Measurements from ENCODE around the gene FILIP1L.
A peak's percentile ranks its signal among the peaks of the same experiment; 100 is the strongest.

FILIP1L gene

GRCh38 chr3:100111728-100112127 lies 2.6 kb downstream of the FILIP1L start:
- Mint-ChIP-seq H3K36me3 (ENCODE audit: low read depth) (peaks cover 4% of the 10 kb centered on the region), H3K9me3 (no peaks in the 10 kb centered on the region), H3K27me3 (no peaks in the 10 kb centered on the region), H3K4me3 (no peak overlapping the region), H3K4me1 (peaks cover 1% of the 10 kb centered on the region), H3K27ac (no peak overlapping the region)
- DNase-seq (no peak), ATAC-seq (no peak)

- Mint-ChIP-seq H3K27ac (no peak overlapping the region), H3K27me3 (no peaks in the 10 kb centered on the region), H3K9me3 (no peaks in the 10 kb centered on the region), H3K4me1 (peaks cover 17% of the 10 kb centered on the region), H3K36me3 (ENCODE audit: low read depth) (peaks cover 3% of the 10 kb centered on the region), H3K4me3 (no peak overlapping the region)
- ATAC-seq (no peak), DNase-seq (no peak)
Measured at GRCh38 chr3:100110162-100110561, 4.1 kb downstream of the FILIP1L start.

GRCh38 chr3:100108464-100109079 lies 5.7 kb downstream of the FILIP1L start:
- Mint-ChIP-seq H3K9me3 (no peaks in the 10 kb centered on the region), H3K27ac (no peak overlapping the region), H3K4me1 (peaks cover 33% of the 10 kb centered on the region), H3K27me3 (no peaks in the 10 kb centered on the region), H3K36me3 (ENCODE audit: low read depth) (peaks cover 6% of the 10 kb centered on the region), H3K4me3 (no peak overlapping the region)
- DNase-seq (no peak), ATAC-seq (no peak)

- no peak overlapping the region for H3K27ac Mint-ChIP-seq
- H3K27me3 Mint-ChIP-seq, result no peaks in the 10 kb centered on the region
- H3K9me3 Mint-ChIP-seq, result no peaks in the 10 kb centered on the region
- DNase-seq (no peak), ATAC-seq (no peak)
- peaks cover 11% of the 10 kb centered on the region for H3K36me3 Mint-ChIP-seq (ENCODE audit: low read depth)
- no peak overlapping the region for H3K4me3 Mint-ChIP-seq
- peaks cover 39% of the 10 kb centered on the region for H3K4me1 Mint-ChIP-seq
Measured at GRCh38 chr3:100107221-100107814, 7.0 kb downstream of the FILIP1L start.

- peak overlapping the region; percentile 92 for H3K27ac Mint-ChIP-seq
- no peaks in the 10 kb centered on the region for H3K9me3 Mint-ChIP-seq
- H3K27me3 Mint-ChIP-seq, result no peaks in the 10 kb centered on the region
- no peak overlapping the region for H3K4me3 Mint-ChIP-seq
- H3K36me3 Mint-ChIP-seq (ENCODE audit: low read depth), result peaks cover 13% of the 10 kb centered on the region
- DNase-seq (no peak), ATAC-seq (no peak)
- peaks cover 39% of the 10 kb centered on the region for H3K4me1 Mint-ChIP-seq
Measured at GRCh38 chr3:100106531-100107141, 7.7 kb downstream of the FILIP1L start.

GRCh38 chr3:100106094-100106493 lies 8.2 kb downstream of the FILIP1L start:
- Mint-ChIP-seq H3K4me1 (peaks cover 39% of the 10 kb centered on the region), H3K27me3 (no peaks in the 10 kb centered on the region), H3K9me3 (no peaks in the 10 kb centered on the region), H3K36me3 (ENCODE audit: low read depth) (peaks cover 16% of the 10 kb centered on the region), H3K4me3 (no peak overlapping the region), H3K27ac (peak overlapping the region; percentile 92)
- DNase-seq (no peak), ATAC-seq (no peak)

- ATAC-seq (no peak), DNase-seq (no peak)
- Mint-ChIP-seq H3K4me1 (peaks cover 39% of the 10 kb centered on the region), H3K4me3 (no peak overlapping the region), H3K36me3 (ENCODE audit: low read depth) (peaks cover 22% of the 10 kb centered on the region), H3K27ac (peak overlapping the region; percentile 92), H3K27me3 (no peaks in the 10 kb centered on the region), H3K9me3 (no peaks in the 10 kb centered on the region)
Measured at GRCh38 chr3:100105501-100105900, 8.8 kb downstream of the FILIP1L start.

- Mint-ChIP-seq H3K27ac (peak overlapping the region; percentile 92), H3K4me3 (no peak overlapping the region), H3K9me3 (no peaks in the 10 kb centered on the region), H3K36me3 (ENCODE audit: low read depth) (peaks cover 25% of the 10 kb centered on the region), H3K27me3 (no peaks in the 10 kb centered on the region), H3K4me1 (peaks cover 39% of the 10 kb centered on the region)
- ATAC-seq, result no peak
- DNase-seq, result no peak
Measured at GRCh38 chr3:100104817-100105413, 9.4 kb downstream of the FILIP1L start.

GRCh38 chr3:100104442-100104798 lies 9.9 kb downstream of the FILIP1L start:
- Mint-ChIP-seq H3K27me3 (no peaks in the 10 kb centered on the region), H3K27ac (peak overlapping the region; percentile 92), H3K36me3 (ENCODE audit: low read depth) (peaks cover 24% of the 10 kb centered on the region), H3K4me3 (no peak overlapping the region), H3K4me1 (peaks cover 39% of the 10 kb centered on the region), H3K9me3 (no peaks in the 10 kb centered on the region)
- ATAC-seq (no peak), DNase-seq (no peak)

- ATAC-seq (peak; percentile 82), DNase-seq (peak; percentile 16)
- peak overlapping the region; percentile 92 for H3K27ac Mint-ChIP-seq
- no peaks in the 10 kb centered on the region for H3K27me3 Mint-ChIP-seq
- peaks cover 39% of the 10 kb centered on the region for H3K4me1 Mint-ChIP-seq
- H3K36me3 Mint-ChIP-seq (ENCODE audit: low read depth), result peaks cover 23% of the 10 kb centered on the region
- H3K4me3 Mint-ChIP-seq, result no peak overlapping the region
- no peaks in the 10 kb centered on the region for H3K9me3 Mint-ChIP-seq
Measured at GRCh38 chr3:100103558-100104441, 10.5 kb downstream of the FILIP1L start.

- no peak overlapping the region for H3K4me3 Mint-ChIP-seq
- peaks cover 23% of the 10 kb centered on the region for H3K36me3 Mint-ChIP-seq (ENCODE audit: low read depth)
- no peaks in the 10 kb centered on the region for H3K9me3 Mint-ChIP-seq
- H3K4me1 Mint-ChIP-seq, result peaks cover 39% of the 10 kb centered on the region
- H3K27me3 Mint-ChIP-seq, result no peaks in the 10 kb centered on the region
- no peak overlapping the region for H3K27ac Mint-ChIP-seq
- no peak for DNase-seq
- no peak for ATAC-seq
Measured at GRCh38 chr3:100102757-100103156, 11.5 kb downstream of the FILIP1L start.

GRCh38 chr3:100100425-100100824 lies 13.9 kb downstream of the FILIP1L start:
- peaks cover 25% of the 10 kb centered on the region for H3K4me1 Mint-ChIP-seq
- DNase-seq, result no peak
- peaks cover 27% of the 10 kb centered on the region for H3K36me3 Mint-ChIP-seq (ENCODE audit: low read depth)
- ATAC-seq, result no peak
- H3K27me3 Mint-ChIP-seq, result no peaks in the 10 kb centered on the region
- H3K27ac Mint-ChIP-seq, result no peak overlapping the region
- no peaks in the 10 kb centered on the region for H3K9me3 Mint-ChIP-seq
- no peak overlapping the region for H3K4me3 Mint-ChIP-seq

GRCh38 chr3:100099621-100100020 lies 14.7 kb downstream of the FILIP1L start:
- H3K9me3 Mint-ChIP-seq, result no peaks in the 10 kb centered on the region
- no peaks in the 10 kb centered on the region for H3K27me3 Mint-ChIP-seq

GRCh38 chr3:100098784-100099070 lies 15.6 kb downstream of the FILIP1L start:
- no peaks in the 10 kb centered on the region for H3K9me3 Mint-ChIP-seq
- no peak overlapping the region for H3K4me3 Mint-ChIP-seq
- no peak overlapping the region for H3K27ac Mint-ChIP-seq
- ATAC-seq (no peak), DNase-seq (no peak)
- H3K27me3 Mint-ChIP-seq, result no peaks in the 10 kb centered on the region
- peaks cover 8% of the 10 kb centered on the region for H3K4me1 Mint-ChIP-seq
- peaks cover 23% of the 10 kb centered on the region for H3K36me3 Mint-ChIP-seq (ENCODE audit: low read depth)

More at GRCh38 chr3:100099621-100100020, 14.7 kb downstream of the FILIP1L start:
- H3K36me3 Mint-ChIP-seq (ENCODE audit: low read depth), result peaks cover 25% of the 10 kb centered on the region
- DNase-seq, result no peak
- H3K4me3 Mint-ChIP-seq, result no peak overlapping the region
- no peak for ATAC-seq
- H3K4me1 Mint-ChIP-seq, result peaks cover 17% of the 10 kb centered on the region
- H3K27ac Mint-ChIP-seq, result no peak overlapping the region
